ENCODE measurements around the gene MCF2L. TPM values are rescaled to one million over a fixed set of nuclear protein-coding genes. Genes with fewer than 3 reads are reported as not detected.

MCF2L gene
- total and polyA plus RNA-seq, 2 experiments from 2014 or later = 4.8 to 25.6 TPM

DNA sequence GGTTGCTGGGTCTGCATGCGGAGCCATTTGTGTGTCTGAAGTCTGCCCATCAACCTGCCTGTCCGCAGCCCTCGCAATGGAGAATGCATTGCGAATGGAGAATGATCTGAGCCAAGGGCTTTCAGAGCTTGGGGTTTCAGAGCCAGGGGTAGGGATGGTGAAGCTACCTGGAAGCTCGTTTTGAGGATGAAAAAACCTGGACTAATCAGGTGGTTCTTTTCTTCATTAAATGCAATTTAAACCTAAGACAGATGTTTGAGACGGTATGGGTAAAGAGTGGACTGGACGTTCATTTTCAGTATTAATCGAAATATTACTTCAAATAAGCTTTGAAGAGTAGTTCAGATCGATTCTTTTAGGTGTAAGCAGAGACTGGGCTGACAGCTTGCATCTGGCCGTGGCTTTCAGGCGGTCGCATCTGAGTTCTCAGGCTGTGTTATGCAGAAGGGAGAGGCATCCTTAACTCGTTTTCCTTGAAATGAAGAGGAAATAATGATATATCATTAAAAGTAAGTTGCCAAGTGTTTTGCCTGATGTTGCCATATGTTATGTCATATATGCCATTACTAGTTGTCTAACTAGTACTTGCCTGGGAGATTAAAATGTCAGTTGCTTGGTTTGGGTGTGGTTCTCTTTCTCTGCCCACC lies 801 bp downstream of the MCF2L start (continued):
- TF ChIP-seq, protein P1, sequence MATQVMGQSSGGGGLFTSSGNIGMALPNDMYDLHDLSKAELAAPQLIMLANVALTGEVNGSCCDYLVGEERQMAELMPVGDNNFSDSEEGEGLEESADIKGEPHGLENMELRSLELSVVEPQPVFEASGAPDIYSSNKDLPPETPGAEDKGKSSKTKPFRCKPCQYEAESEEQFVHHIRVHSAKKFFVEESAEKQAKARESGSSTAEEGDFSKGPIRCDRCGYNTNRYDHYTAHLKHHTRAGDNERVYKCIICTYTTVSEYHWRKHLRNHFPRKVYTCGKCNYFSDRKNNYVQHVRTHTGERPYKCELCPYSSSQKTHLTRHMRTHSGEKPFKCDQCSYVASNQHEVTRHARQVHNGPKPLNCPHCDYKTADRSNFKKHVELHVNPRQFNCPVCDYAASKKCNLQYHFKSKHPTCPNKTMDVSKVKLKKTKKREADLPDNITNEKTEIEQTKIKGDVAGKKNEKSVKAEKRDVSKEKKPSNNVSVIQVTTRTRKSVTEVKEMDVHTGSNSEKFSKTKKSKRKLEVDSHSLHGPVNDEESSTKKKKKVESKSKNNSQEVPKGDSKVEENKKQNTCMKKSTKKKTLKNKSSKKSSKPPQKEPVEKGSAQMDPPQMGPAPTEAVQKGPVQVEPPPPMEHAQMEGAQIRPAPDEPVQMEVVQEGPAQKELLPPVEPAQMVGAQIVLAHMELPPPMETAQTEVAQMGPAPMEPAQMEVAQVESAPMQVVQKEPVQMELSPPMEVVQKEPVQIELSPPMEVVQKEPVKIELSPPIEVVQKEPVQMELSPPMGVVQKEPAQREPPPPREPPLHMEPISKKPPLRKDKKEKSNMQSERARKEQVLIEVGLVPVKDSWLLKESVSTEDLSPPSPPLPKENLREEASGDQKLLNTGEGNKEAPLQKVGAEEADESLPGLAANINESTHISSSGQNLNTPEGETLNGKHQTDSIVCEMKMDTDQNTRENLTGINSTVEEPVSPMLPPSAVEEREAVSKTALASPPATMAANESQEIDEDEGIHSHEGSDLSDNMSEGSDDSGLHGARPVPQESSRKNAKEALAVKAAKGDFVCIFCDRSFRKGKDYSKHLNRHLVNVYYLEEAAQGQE (IDR thresholded peaks at IDR 0.05; ENCODE audit: unreplicated experiment) = no peak
- TF ChIP-seq POLR2AphosphoS5 (IDR thresholded peaks at IDR 0.05; ENCODE audit: low read depth) (no peak), NANOG (IDR thresholded peaks at IDR 0.05; ENCODE audit: borderline replicate concordance) (no peak), CREB1 (CRISPR knock-in tag; IDR thresholded peaks at IDR 0.05; ENCODE audit: low read depth) (no peak), STAT1 (IDR thresholded peaks at IDR 0.05; ENCODE audit: unreplicated experiment) (no peak)
- TF ChIP-seq, protein P2, sequence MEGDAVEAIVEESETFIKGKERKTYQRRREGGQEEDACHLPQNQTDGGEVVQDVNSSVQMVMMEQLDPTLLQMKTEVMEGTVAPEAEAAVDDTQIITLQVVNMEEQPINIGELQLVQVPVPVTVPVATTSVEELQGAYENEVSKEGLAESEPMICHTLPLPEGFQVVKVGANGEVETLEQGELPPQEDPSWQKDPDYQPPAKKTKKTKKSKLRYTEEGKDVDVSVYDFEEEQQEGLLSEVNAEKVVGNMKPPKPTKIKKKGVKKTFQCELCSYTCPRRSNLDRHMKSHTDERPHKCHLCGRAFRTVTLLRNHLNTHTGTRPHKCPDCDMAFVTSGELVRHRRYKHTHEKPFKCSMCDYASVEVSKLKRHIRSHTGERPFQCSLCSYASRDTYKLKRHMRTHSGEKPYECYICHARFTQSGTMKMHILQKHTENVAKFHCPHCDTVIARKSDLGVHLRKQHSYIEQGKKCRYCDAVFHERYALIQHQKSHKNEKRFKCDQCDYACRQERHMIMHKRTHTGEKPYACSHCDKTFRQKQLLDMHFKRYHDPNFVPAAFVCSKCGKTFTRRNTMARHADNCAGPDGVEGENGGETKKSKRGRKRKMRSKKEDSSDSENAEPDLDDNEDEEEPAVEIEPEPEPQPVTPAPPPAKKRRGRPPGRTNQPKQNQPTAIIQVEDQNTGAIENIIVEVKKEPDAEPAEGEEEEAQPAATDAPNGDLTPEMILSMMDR (conservative IDR thresholded peaks at IDR 0.05; ENCODE audit: low read depth in 2 of 2) = no peak

DNA sequence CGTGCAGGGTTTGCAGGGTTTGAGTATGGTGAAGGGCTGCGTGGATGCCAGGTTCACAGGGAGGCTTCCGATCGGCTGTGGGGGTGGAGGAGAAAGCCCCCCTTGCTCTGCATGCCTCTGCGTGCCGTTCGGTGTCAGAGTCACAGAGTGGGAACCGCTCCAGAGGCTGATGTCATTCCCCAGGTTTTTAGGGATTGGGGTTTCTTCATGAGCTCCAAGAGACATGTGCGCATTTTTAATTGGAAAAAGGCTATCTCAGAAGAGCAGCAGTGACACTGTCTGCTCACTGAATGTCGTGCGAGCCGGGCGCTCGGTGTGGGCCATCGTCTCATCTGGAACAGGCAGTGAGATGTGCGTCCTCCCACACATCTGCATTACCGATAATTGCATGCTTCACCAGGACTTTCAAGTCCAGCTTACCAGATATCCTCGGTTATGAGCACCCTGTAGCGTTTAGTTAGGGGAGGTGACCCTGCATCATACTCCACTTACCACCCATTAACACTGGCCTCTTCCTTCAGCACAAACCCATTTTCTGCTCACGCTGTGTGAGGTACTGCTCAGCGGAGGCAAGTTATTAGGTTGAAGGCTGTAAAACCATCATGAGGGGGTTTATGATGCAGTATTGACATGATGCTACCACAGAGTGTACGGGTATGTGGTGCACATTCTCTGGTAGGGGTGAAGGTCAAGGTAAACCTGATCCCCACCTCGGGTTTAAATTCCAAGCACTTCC lies 1.7 kb downstream of the MCF2L start:
- H3F3A ChIP-seq (replicated peaks; ENCODE audit: low read depth) = 0 out of 2 replicates have a peak, but pooled peaks cover 11% of the 10 kb centered on the region
- H3K36me3 ChIP-seq (ENCODE audit: insufficient read depth) = no peaks in the 10 kb centered on the region; the same call in 1 of the 2 replicates
- no peak overlapping the region; the same call in 2 of the 3 replicates for H3K4me3 Mint-ChIP-seq
- no peak overlapping the region for H3K27ac ChIP-seq (ENCODE audit: low read depth)
- H3K4me3 ChIP-seq = no peak overlapping the region
- peaks cover 22% of the 10 kb centered on the region for H3K4me1 Mint-ChIP-seq
- no peaks in the 10 kb centered on the region for H3K36me3 Mint-ChIP-seq (ENCODE audit: low read depth)
- peaks cover 9% of the 10 kb centered on the region; the same call in 1 of the 2 replicates for H4K20me1 ChIP-seq (replicated peaks; ENCODE audit: insufficient read depth)
- ATAC-seq (no peak), DNase-seq (ENCODE audit: low spot score) (no peak)
- peaks cover 24% of the 10 kb centered on the region for H3K27me3 Mint-ChIP-seq (ENCODE audit: insufficient read depth, low read depth, poor library complexity)
- no peak overlapping the region for H3K4me2 ChIP-seq
- H3K9me2 ChIP-seq (ENCODE audit: insufficient read depth) = 0 out of 2 replicates have a peak, but pooled peaks cover 6% of the 10 kb centered on the region
- H3K27ac Mint-ChIP-seq = no peak overlapping the region
- H3K4me1 ChIP-seq (ENCODE audit: insufficient read depth) = peaks cover 9% of the 10 kb centered on the region
- H3K27me3 ChIP-seq (ENCODE audit: insufficient read depth) = 0 out of 2 replicates have a peak, but pooled peaks cover 4% of the 10 kb centered on the region
- H3K79me2 ChIP-seq (replicated peaks; ENCODE audit: insufficient read depth) = peaks cover 3% of the 10 kb centered on the region; the same call in 1 of the 2 replicates
- H2AFZ ChIP-seq = no peak overlapping the region
- H3K9me3 Mint-ChIP-seq = peaks cover 14% of the 10 kb centered on the region
- TF ChIP-seq, protein P2 (conservative IDR thresholded peaks at IDR 0.05; ENCODE audit: low read depth in 2 of 2) = no peak
- TF ChIP-seq CREB1 (CRISPR knock-in tag; IDR thresholded peaks at IDR 0.05; ENCODE audit: low read depth) (no peak), EZH2phosphoT487 (IDR thresholded peaks at IDR 0.05; ENCODE audit: unreplicated experiment) (no peak), EZH2 (IDR thresholded peaks at IDR 0.05; ENCODE audit: low read depth, unreplicated experiment) (no peak), JUNB (IDR thresholded peaks at IDR 0.05; ENCODE audit: unreplicated experiment) (no peak), NANOG (IDR thresholded peaks at IDR 0.05; ENCODE audit: borderline replicate concordance) (no peak), STAT1 (IDR thresholded peaks at IDR 0.05; ENCODE audit: unreplicated experiment) (no peak), ZNF331 (CRISPR knock-in tag; IDR thresholded peaks at IDR 0.05; ENCODE audit: low read depth) (no peak)
- TF ChIP-seq, protein P1 (IDR thresholded peaks at IDR 0.05; ENCODE audit: unreplicated experiment) = no peak
